Loucy (cell line): ENCODE data around the gene NF1.

ENCODE experiments used
- H2AFZ ChIP-seq: fragments of 200-600 bp; sonication (generic); 2 replicates; pipeline ENCODE4 v1.6.0; 2016; ENCODE audit warnings: antibody characterized with exemption, mild to moderate bottlenecking, low read length, moderate library complexity
- H3F3A ChIP-seq: fragments of 200-600 bp; 2 replicates; pipeline ENCODE4 v1.6.0; 2016; ENCODE audit warnings: antibody characterized with exemption, low read depth, mild to moderate bottlenecking
- H3K27me3 ChIP-seq: fragments of 200-600 bp; sonication (generic); 2 replicates; pipeline ENCODE4 v1.6.1; 2014; ENCODE audit warnings: low read length, mild to moderate bottlenecking; ENCODE audit not compliant: insufficient read depth, poor library complexity, severe bottlenecking
- H3K36me3 ChIP-seq: fragments of 200-600 bp; sonication (generic); 2 replicates; pipeline ENCODE4 v1.6.1; 2016; ENCODE audit warnings: low read length; ENCODE audit not compliant: insufficient read depth
- H3K4me1 ChIP-seq: fragments of 200-600 bp; sonication (generic); 2 replicates; pipeline ENCODE4 v1.5.1; 2014; ENCODE audit warnings: low read length, mild to moderate bottlenecking; ENCODE audit not compliant: insufficient read depth, poor library complexity, severe bottlenecking
- H3K4me2 ChIP-seq: fragments of 200-600 bp; sonication (generic); 2 replicates; pipeline ENCODE4 v1.6.0; 2014; ENCODE audit warnings: antibody characterized with exemption, low read length, low read depth, mild to moderate bottlenecking; ENCODE audit not compliant: poor library complexity, severe bottlenecking
- H3K4me3 ChIP-seq: fragments of 200-600 bp; sonication (generic); 2 replicates; pipeline ENCODE4 v1.5.1; 2014; ENCODE audit warnings: low read length, mild to moderate bottlenecking, mixed read lengths; ENCODE audit not compliant: poor library complexity, severe bottlenecking
- H3K79me2 ChIP-seq: fragments of 200-600 bp; sonication (generic); 2 replicates; pipeline ENCODE4 v1.6.1; 2014; ENCODE audit warnings: low read length; ENCODE audit not compliant: insufficient read depth
- H3K9ac ChIP-seq: fragments of 200-600 bp; sonication (generic); 2 replicates; pipeline ENCODE4 v1.6.0; 2014; ENCODE audit warnings: mild to moderate bottlenecking, low read depth, low read length, moderate library complexity; ENCODE audit not compliant: poor library complexity, severe bottlenecking
- H3K9me2 ChIP-seq: fragments of 200-600 bp; sonication (generic); replicated peaks from 2 replicates; pipeline ENCODE4 v1.6.1; 2016; ENCODE audit warnings: low read depth, low read length, mixed read lengths
- H3K9me3 ChIP-seq: fragments of 200-600 bp; sonication (generic); 2 replicates; pipeline ENCODE4 v1.6.1; 2014; ENCODE audit warnings: mild to moderate bottlenecking, antibody characterized with exemption, low read length, low read depth; ENCODE audit not compliant: insufficient read depth
- H4K20me1 ChIP-seq: fragments of 200-600 bp; sonication (generic); 2 replicates; pipeline ENCODE4 v1.6.0; 2014; ENCODE audit warnings: antibody characterized with exemption, low read length, mild to moderate bottlenecking; ENCODE audit not compliant: insufficient read depth, poor library complexity, severe bottlenecking
- CTCF ChIP-seq: fragments of 200-600 bp; sonication (generic); conservative IDR thresholded peaks from 2 replicates; pipeline ENCODE4 v1.5.1; 2014; ENCODE audit warnings: mild to moderate bottlenecking, antibody characterized with exemption, low read length
- EZH2phosphoT487 ChIP-seq: fragments of 200-600 bp; IDR thresholded peaks from 2 replicates; pipeline ENCODE4 v1.6.1; 2018; ENCODE audit warnings: antibody characterized with exemption, mild to moderate bottlenecking, moderate library complexity, borderline replicate concordance

NF1 gene

GRCh38 chr17:31392002-31392855 lies 297.5 kb downstream of the NF1 start:
- Histone ChIP-seq H3F3A (no peaks in the 10 kb centered on the region), H3K4me1 (no peaks in the 10 kb centered on the region), H4K20me1 (no peaks in the 10 kb centered on the region), H3K9ac (no peak overlapping the region), H3K27me3 (no peaks in the 10 kb centered on the region), H3K36me3 (no peaks in the 10 kb centered on the region), H3K4me2 (no peak overlapping the region), H2AFZ (no peak overlapping the region), H3K79me2 (no peaks in the 10 kb centered on the region), H3K4me3 (no peak overlapping the region), H3K9me3 (no peaks in the 10 kb centered on the region), H3K9me2 (no peaks in the 10 kb centered on the region)
- TF ChIP-seq EZH2phosphoT487: no peak

- no peak overlapping the region for H2AFZ ChIP-seq
- H3K4me2 ChIP-seq: no peak overlapping the region
- H3K27me3 ChIP-seq: no peaks in the 10 kb centered on the region
- H3K9ac ChIP-seq: no peak overlapping the region
- no peaks in the 10 kb centered on the region for H3K9me3 ChIP-seq
- TF ChIP-seq EZH2phosphoT487 (no peak), CTCF (no peak)
- no peaks in the 10 kb centered on the region for H3K36me3 ChIP-seq
- no peaks in the 10 kb centered on the region for H3K79me2 ChIP-seq
- H3K4me1 ChIP-seq: no peaks in the 10 kb centered on the region
- no peaks in the 10 kb centered on the region for H3K9me2 ChIP-seq
- no peak overlapping the region for H3K4me3 ChIP-seq
- H4K20me1 ChIP-seq: no peaks in the 10 kb centered on the region
- no peaks in the 10 kb centered on the region for H3F3A ChIP-seq
Measured at GRCh38 chr17:31392856-31393748, 298.3 kb downstream of the NF1 start.

- H3K4me3 ChIP-seq: no peak overlapping the region
- no peak overlapping the region for H3K9ac ChIP-seq
- no peaks in the 10 kb centered on the region for H3F3A ChIP-seq
- no peaks in the 10 kb centered on the region for H3K9me3 ChIP-seq
- no peak for TF ChIP-seq EZH2phosphoT487
- no peak for TF ChIP-seq CTCF
- H3K4me2 ChIP-seq: no peak overlapping the region
- H4K20me1 ChIP-seq: no peaks in the 10 kb centered on the region
- H3K79me2 ChIP-seq: no peaks in the 10 kb centered on the region
- no peaks in the 10 kb centered on the region for H3K36me3 ChIP-seq
- no peaks in the 10 kb centered on the region for H3K4me1 ChIP-seq
- no peaks in the 10 kb centered on the region for H3K27me3 ChIP-seq
- no peaks in the 10 kb centered on the region for H3K9me2 ChIP-seq
- no peak overlapping the region for H2AFZ ChIP-seq
Measured at GRCh38 chr17:31393749-31394146, 299.0 kb downstream of the NF1 start.
